Measurements from ENCODE around the gene TESK2. TPM values are rescaled to one million over a fixed set of nuclear protein-coding genes. Genes with fewer than 3 reads are reported as not detected.
"Not testable (repeated sequence)": the region's sequence is repeated elsewhere in the genome, so short reads cannot be mapped to it uniquely, and the experiment has no call there.

TESK2 gene
- polyA plus RNA-seq, 1 of the 3 experiments (the other 2 are of a cell fraction): 1.3 TPM

DNA sequence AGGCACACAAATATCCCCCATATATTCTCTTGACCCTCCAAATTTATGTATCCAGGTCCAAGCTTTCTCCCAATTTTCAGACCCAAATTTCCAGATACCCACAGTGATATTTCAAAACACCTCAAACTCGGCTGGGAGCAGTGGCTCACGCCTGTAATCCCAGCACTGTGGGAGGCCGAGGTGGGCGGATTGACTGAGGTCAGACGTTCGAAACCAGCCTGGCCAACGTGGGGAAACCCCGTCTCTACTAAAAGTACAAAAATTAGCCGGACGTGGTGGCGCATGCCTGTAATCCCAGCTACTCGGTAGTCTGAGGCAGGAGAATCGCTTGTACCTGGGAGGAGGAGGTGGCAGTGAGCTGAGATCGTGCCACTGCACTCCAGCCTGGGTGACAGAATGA lies 1.6 kb downstream of the TESK2 start:
- H3K4me3 ChIP-seq (ENCODE audit: low read depth in 2 of 2, low read length in 1 of 2); H3K36me3 ChIP-seq (replicated peaks in 1 of 2; ENCODE audit: control insufficient read depth in 1 of 2, insufficient read depth in 2 of 2, low read length in 1 of 2); POLR2A ChIA-PET; DNase-seq; H3K27me3 ChIP-seq (ENCODE audit: insufficient read depth); H4K20me1 ChIP-seq (ENCODE audit: insufficient read depth); H3K4me1 ChIP-seq (ENCODE audit: control insufficient read depth in 1 of 2, insufficient read depth in 2 of 2, low read depth in 1 of 2, low read length in 1 of 2); H3K79me2 ChIP-seq (ENCODE audit: insufficient read depth); H3K9me2 ChIP-seq; H3K9ac ChIP-seq; H2AFZ ChIP-seq (ENCODE audit: low read depth); H3K27ac ChIP-seq (ENCODE audit: low read depth in 2 of 2, low read length in 1 of 2); H3F3A ChIP-seq (replicated peaks; ENCODE audit: insufficient read depth); H3K9me3 ChIP-seq: not testable (repeated sequence)
- CTCF ChIA-PET: interaction anchor here (1.3 to 7.9 kb wide), 4 partner anchors 23 to 130 kb away, joined by 3 to 158 read pairs (median 6); no protein-coding TSS in a partner anchor
- 88% methylated on average over 14 of the region's 14 CpGs for WGBS (ENCODE audit: low lambda C conversion rate)
- peak overlapping the region; percentile 90; the same call in 1 of the 2 replicates for H3K4me2 ChIP-seq

DNA sequence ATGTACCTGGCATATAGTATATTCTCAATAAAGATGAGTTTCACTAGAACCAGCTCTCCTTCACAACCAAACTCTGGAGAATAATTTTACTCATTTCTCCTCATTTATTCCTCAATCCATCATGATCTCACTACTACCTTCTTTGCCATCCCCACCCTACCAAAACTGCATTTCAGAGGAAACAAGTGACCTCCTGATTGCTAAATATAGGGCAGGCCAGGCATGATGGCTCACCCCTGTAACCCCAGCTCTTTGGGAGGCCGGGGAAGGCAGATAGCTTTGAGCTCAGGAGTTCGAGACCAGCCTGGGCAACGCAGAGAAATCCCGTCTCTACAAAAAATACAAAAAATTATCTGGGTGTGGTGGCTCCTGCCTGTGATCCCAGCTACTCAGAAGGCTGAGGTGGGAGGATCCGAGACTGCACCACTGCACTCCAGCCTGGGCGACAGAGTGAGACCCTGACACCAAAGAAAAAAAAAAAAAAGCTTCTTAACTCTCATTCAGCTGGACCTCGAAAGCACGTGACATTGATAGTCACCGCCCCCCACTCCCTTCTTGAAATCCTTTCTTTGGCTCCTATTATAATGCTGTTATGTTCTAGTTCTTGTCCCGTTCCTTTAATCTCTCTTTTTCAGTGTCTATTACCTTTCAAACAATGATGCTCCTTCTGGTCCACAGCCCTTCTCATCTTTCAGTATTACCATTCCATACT lies 2.1 kb downstream of the TESK2 start:
- Histone ChIP-seq H4K20me1 (ENCODE audit: insufficient read depth) (no peaks in the 10 kb centered on the region), H3F3A (replicated peaks; ENCODE audit: insufficient read depth) (no peaks in the 10 kb centered on the region), H3K9me3 (no peaks in the 10 kb centered on the region), H3K79me2 (ENCODE audit: insufficient read depth) (no peaks in the 10 kb centered on the region), H3K4me3 (ENCODE audit: low read depth in 2 of 2, low read length in 1 of 2) (no peak overlapping the region), H3K36me3 (replicated peaks in 1 of 2; ENCODE audit: control insufficient read depth in 1 of 2, insufficient read depth in 2 of 2, low read length in 1 of 2) (no peaks in the 10 kb centered on the region), H3K27ac (ENCODE audit: low read depth in 2 of 2, low read length in 1 of 2) (no peak overlapping the region), H3K9ac (no peak overlapping the region), H3K27me3 (ENCODE audit: insufficient read depth) (no peaks in the 10 kb centered on the region), H3K4me2 (no peak overlapping the region), H3K9me2 (no peaks in the 10 kb centered on the region), H2AFZ (ENCODE audit: low read depth) (no peak overlapping the region), H3K4me1 (ENCODE audit: control insufficient read depth in 1 of 2, insufficient read depth in 2 of 2, low read depth in 1 of 2, low read length in 1 of 2) (peaks cover 0 to 5% of the 10 kb centered on the region in 2 experiments; a peak in 2 of 4 replicates)
- ChIA-PET CTCF (interaction anchor here (1.3 to 2.1 kb wide), 3 partner anchors 24 to 130 kb away, joined by 3 to 6 read pairs (median 5); no protein-coding TSS in a partner anchor), POLR2A (no interaction called here)
- DNase-seq: no peak
- TF ChIP-seq, protein P1, sequence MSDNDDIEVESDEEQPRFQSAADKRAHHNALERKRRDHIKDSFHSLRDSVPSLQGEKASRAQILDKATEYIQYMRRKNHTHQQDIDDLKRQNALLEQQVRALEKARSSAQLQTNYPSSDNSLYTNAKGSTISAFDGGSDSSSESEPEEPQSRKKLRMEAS (IDR thresholded peaks at IDR 0.05; ENCODE audit: low read depth): no peak
- TF ChIP-seq ELF1 (IDR thresholded peaks at IDR 0.05) (no peak), MEF2A (IDR thresholded peaks at IDR 0.05; ENCODE audit: borderline replicate concordance, low read depth) (no peak), EZH2phosphoT487 (IDR thresholded peaks at IDR 0.05; ENCODE audit: borderline replicate concordance, low read depth) (no peak)
- 84% methylated on average over 10 of the region's 10 CpGs for WGBS (ENCODE audit: low lambda C conversion rate)

DNA sequence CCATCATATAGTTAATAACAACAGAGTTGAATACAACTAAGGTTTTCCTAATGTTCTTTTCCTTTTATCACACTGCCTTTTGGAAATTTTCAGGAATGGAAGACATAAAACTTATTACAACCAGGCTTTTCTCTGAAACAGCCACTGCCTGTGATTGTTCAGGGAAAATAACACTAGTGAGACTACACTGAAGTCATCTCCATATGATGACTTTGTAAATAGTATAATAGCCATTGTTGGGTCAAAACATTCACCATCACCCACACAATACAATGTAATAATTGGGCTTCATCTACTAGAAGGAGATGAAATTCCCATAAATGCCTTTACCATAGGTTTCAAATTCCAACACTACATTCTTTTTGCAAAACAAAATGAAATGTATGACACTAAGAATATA lies 5.0 kb downstream of the TESK2 start:
- TF ChIP-seq SIN3A (IDR thresholded peaks at IDR 0.05; ENCODE audit: borderline replicate concordance, low read depth, low read length) (no peak), ELF1 (IDR thresholded peaks at IDR 0.05) (no peak), RXRA (IDR thresholded peaks at IDR 0.05; ENCODE audit: borderline replicate concordance, low read depth) (no peak), GABPA (IDR thresholded peaks at IDR 0.05; ENCODE audit: low read depth) (no peak), RCOR1 (IDR thresholded peaks at IDR 0.05; ENCODE audit: low read length) (no peak), JUND (IDR thresholded peaks at IDR 0.05) (no peak), FOXM1 (IDR thresholded peaks at IDR 0.05; ENCODE audit: low read depth) (no peak), SMC3 (IDR thresholded peaks at IDR 0.05; ENCODE audit: low read depth, low read length) (no peak), RAD21 (IDR thresholded peaks at IDR 0.05; ENCODE audit: low read length) (no peak), EZH2phosphoT487 (IDR thresholded peaks at IDR 0.05; ENCODE audit: borderline replicate concordance, low read depth) (no peak), NRF1 (IDR thresholded peaks at IDR 0.05; ENCODE audit: low read depth, low read length) (no peak)
- TF ChIP-seq, protein P1 (IDR thresholded peaks at IDR 0.05; ENCODE audit: low read depth): no peak

More for the DNA sequence above, 5.0 kb downstream of the TESK2 start:
- Histone ChIP-seq H3K4me1 (ENCODE audit: control insufficient read depth in 1 of 2, insufficient read depth in 2 of 2, low read depth in 1 of 2, low read length in 1 of 2) (peaks cover 0 to 5% of the 10 kb centered on the region in 2 experiments; a peak in 2 of 4 replicates), H3K36me3 (replicated peaks in 1 of 2; ENCODE audit: control insufficient read depth in 1 of 2, insufficient read depth in 2 of 2, low read length in 1 of 2) (no peaks in the 10 kb centered on the region), H4K20me1 (ENCODE audit: insufficient read depth) (no peaks in the 10 kb centered on the region), H3K4me2 (no peak overlapping the region), H3F3A (replicated peaks; ENCODE audit: insufficient read depth) (no peaks in the 10 kb centered on the region), H3K9me2 (no peaks in the 10 kb centered on the region), H3K4me3 (ENCODE audit: low read depth in 2 of 2, low read length in 1 of 2) (no peak overlapping the region), H3K9ac (no peak overlapping the region), H2AFZ (ENCODE audit: low read depth) (no peak overlapping the region; the same call in 1 of the 2 replicates), H3K79me2 (ENCODE audit: insufficient read depth) (no peaks in the 10 kb centered on the region), H3K27me3 (ENCODE audit: insufficient read depth) (no peaks in the 10 kb centered on the region), H3K9me3 (no peaks in the 10 kb centered on the region), H3K27ac (ENCODE audit: low read depth in 2 of 2, low read length in 1 of 2) (no peak overlapping the region)
- DNase-seq: no peak
- ChIA-PET CTCF (interaction anchor here (0.6 to 1.7 kb wide), 2 partner anchors 27 to 126 kb away, joined by 3 to 4 read pairs; no protein-coding TSS in a partner anchor), POLR2A (interaction anchor here (0.5 to 0.7 kb wide), 2 partner anchors 35 to 98 kb away, joined by 3 read pairs; no protein-coding TSS in a partner anchor)
